Measurements from ENCODE around the gene PLXDC2.

- TF ChIP-seq POLR2AphosphoS5 (IDR thresholded peaks at IDR 0.05; ENCODE audit: low read depth, low read length) = no peak
- TF ChIP-seq, protein P1, sequence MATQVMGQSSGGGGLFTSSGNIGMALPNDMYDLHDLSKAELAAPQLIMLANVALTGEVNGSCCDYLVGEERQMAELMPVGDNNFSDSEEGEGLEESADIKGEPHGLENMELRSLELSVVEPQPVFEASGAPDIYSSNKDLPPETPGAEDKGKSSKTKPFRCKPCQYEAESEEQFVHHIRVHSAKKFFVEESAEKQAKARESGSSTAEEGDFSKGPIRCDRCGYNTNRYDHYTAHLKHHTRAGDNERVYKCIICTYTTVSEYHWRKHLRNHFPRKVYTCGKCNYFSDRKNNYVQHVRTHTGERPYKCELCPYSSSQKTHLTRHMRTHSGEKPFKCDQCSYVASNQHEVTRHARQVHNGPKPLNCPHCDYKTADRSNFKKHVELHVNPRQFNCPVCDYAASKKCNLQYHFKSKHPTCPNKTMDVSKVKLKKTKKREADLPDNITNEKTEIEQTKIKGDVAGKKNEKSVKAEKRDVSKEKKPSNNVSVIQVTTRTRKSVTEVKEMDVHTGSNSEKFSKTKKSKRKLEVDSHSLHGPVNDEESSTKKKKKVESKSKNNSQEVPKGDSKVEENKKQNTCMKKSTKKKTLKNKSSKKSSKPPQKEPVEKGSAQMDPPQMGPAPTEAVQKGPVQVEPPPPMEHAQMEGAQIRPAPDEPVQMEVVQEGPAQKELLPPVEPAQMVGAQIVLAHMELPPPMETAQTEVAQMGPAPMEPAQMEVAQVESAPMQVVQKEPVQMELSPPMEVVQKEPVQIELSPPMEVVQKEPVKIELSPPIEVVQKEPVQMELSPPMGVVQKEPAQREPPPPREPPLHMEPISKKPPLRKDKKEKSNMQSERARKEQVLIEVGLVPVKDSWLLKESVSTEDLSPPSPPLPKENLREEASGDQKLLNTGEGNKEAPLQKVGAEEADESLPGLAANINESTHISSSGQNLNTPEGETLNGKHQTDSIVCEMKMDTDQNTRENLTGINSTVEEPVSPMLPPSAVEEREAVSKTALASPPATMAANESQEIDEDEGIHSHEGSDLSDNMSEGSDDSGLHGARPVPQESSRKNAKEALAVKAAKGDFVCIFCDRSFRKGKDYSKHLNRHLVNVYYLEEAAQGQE (IDR thresholded peaks at IDR 0.05; ENCODE audit: insufficient read depth in 1 of 2, low read depth in 2 of 2, low read length in 1 of 2) = no peak
These were observed 170.4 kb downstream of the PLXDC2 start for GRCh38 chr10:19986591-19986990.

All from Panc1 (cell line).